ENCODE measurements around the gene USP36. TPM values are rescaled to one million over a fixed set of nuclear protein-coding genes. Genes with fewer than 3 reads are reported as not detected.

The USP36 gene
- total RNA-seq, 1 experiment from 2014 or later = 113 TPM

- Histone ChIP-seq H3K36me3 (ENCODE audit: control insufficient read depth, insufficient read depth, low read length) (no peaks in the 10 kb centered on the region), H3K4me1 (ENCODE audit: control insufficient read depth, insufficient read depth, low read length) (peaks cover 20% of the 10 kb centered on the region), H3K27me3 (ENCODE audit: control insufficient read depth, insufficient read depth, low read length) (no peaks in the 10 kb centered on the region), H3K4me3 (ENCODE audit: low read depth in 2 of 2, low read length in 2 of 2) (peak overlapping the region in 1 of 2 experiments; percentile 35; a peak in 2 of 4 replicates), H3K9me3 (ENCODE audit: control insufficient read depth, insufficient read depth, low read depth, low read length) (no peaks in the 10 kb centered on the region), H3K27ac (ENCODE audit: low read length) (peak overlapping the region; percentile 80; the same call in 1 of the 2 replicates)
- ChIA-PET CTCF (interaction anchor here (0.8 kb wide), 1 partner anchor 18 kb away, joined by 5 read pairs; no protein-coding TSS in a partner anchor), POLR2A (no interaction called here)
- DNase-seq (ENCODE audit: low read depth, low spot score) = peak; percentile 25
- intact Hi-C loops (cut with micrococcal nuclease; ENCODE audit: unreplicated experiment) (no loop called here), in situ Hi-C loops (cut with HindIII; ENCODE audit: low pct_unique_long_range_greater_than_20kb, low sequenced_read_pairs) (no loop called here)
- no peak for TF ChIP-seq REST (IDR thresholded peaks at IDR 0.05; ENCODE audit: insufficient read depth in 1 of 2, low read depth in 2 of 2, low read length in 1 of 2)
- TF ChIP-seq SIN3A (IDR thresholded peaks at IDR 0.05; ENCODE audit: borderline replicate concordance, insufficient read depth, low read depth, low read length) = no peak
- no peak for TF ChIP-seq TCF7L2 (IDR thresholded peaks at IDR 0.05; ENCODE audit: low read depth, low read length)
- TF ChIP-seq POLR2AphosphoS5 (IDR thresholded peaks at IDR 0.05; ENCODE audit: low read depth, low read length) = no peak
- no peak for TF ChIP-seq CTCF (IDR thresholded peaks at IDR 0.05)
- ATAC-seq = peak; percentile 72
- no TSS peak for BruUV-seq (replicated peaks)
Measured at GRCh38 chr17:78883533-78884131, 43.0 kb upstream of the USP36 start.

GRCh38 chr17:78883089-78883532 lies 42.5 kb upstream of the USP36 start:
- Histone ChIP-seq H3K9me3 (ENCODE audit: control insufficient read depth, insufficient read depth, low read depth, low read length) (no peaks in the 10 kb centered on the region), H3K27me3 (ENCODE audit: control insufficient read depth, insufficient read depth, low read length) (no peaks in the 10 kb centered on the region), H3K4me3 (ENCODE audit: low read depth in 2 of 2, low read length in 2 of 2) (peak overlapping the region in 1 of 2 experiments; percentile 35; a peak in 1 of 4 replicates), H3K36me3 (ENCODE audit: control insufficient read depth, insufficient read depth, low read length) (no peaks in the 10 kb centered on the region), H3K27ac (ENCODE audit: low read length) (peak overlapping the region; percentile 80), H3K4me1 (ENCODE audit: control insufficient read depth, insufficient read depth, low read length) (peaks cover 20% of the 10 kb centered on the region)
- DNase-seq (ENCODE audit: low read depth, low spot score) = peak; percentile 22
- no peak for TF ChIP-seq REST (IDR thresholded peaks at IDR 0.05; ENCODE audit: insufficient read depth in 1 of 2, low read depth in 2 of 2, low read length in 1 of 2)
- TF ChIP-seq POLR2AphosphoS5 (IDR thresholded peaks at IDR 0.05; ENCODE audit: low read depth, low read length) = no peak
- TF ChIP-seq CTCF (IDR thresholded peaks at IDR 0.05) = no peak
- TF ChIP-seq TCF7L2 (IDR thresholded peaks at IDR 0.05; ENCODE audit: low read depth, low read length) = no peak
- no peak for TF ChIP-seq SIN3A (IDR thresholded peaks at IDR 0.05; ENCODE audit: borderline replicate concordance, insufficient read depth, low read depth, low read length)
- intact Hi-C loops (cut with micrococcal nuclease; ENCODE audit: unreplicated experiment) (no loop called here), in situ Hi-C loops (cut with HindIII; ENCODE audit: low pct_unique_long_range_greater_than_20kb, low sequenced_read_pairs) (no loop called here)
- no TSS peak for BruUV-seq (replicated peaks)
- peak; percentile 77 for ATAC-seq
- ChIA-PET CTCF (no interaction called here), POLR2A (no interaction called here)
